Kidney tubule cell (primary cell): ENCODE measurements around the gene PLCL2.
"Not testable (repeated sequence)": the region's sequence is repeated elsewhere in the genome, so short reads cannot be mapped to it uniquely, and the experiment has no call there.

Experiments
- DNase-seq: peaks from one replicate; pipeline ENCODE4 v3.0.0-alpha.2; 2018; ENCODE audit warnings: low spot score

Gene PLCL2

DNA sequence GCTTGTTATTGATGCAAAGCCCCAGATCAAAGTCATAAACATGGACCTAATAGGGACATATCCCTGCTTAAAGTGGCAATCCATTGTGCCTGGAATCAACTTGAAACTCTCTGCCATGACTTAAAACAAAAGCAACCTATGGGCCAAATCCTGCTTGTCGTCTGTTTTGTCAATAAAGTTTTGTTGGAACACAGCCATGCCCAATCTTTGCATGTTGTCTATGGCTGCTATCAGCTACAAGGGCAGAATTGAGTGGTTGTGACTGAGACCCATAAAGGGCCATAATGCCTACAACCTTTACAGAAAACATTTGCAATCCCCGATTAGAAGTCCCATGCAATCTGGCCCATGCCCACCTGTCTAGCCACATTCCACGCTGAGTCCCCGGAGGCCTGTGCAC, 235.4 kb downstream of the PLCL2 start:
- no peak for DNase-seq

DNA sequence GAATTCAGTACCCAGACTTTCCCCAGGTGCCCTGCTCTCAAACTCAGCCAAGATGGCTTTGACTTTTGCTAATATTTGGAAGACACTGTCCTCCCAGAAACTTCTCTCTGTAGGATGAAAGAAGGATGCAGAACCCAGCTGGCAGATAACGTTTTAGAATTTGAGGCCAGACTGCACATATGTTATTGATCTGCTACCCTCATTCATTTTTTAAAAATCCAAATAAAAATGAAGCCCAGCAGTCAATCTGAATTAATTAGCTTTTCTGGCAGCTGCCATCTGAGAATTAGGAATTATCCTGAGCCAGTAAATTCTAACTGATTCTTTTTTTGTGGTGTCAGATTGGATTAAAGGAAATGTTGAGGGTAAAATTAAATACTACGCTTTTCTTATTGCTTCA, 236.6 kb downstream of the PLCL2 start:
- no peak for DNase-seq

DNA sequence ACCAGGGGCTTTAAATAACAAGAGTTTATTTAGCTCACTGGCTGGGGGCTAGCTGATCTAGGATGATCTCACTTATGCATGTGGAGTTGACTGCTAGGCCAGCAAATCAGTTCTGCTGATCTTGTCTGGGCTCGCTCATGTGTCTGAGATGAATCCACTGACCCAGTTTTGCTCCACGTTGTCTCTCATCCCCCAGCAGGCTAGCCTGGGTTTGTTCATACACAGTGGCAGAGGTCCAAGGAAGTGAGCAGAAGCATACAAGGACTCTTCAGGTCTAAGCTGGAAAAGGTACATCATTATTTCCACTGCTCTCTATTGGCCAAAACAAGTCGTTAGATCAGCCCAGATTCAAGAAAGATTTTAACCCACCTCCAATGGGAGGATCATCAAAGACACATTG, 238.0 kb downstream of the PLCL2 start:
- no peak for DNase-seq

DNA sequence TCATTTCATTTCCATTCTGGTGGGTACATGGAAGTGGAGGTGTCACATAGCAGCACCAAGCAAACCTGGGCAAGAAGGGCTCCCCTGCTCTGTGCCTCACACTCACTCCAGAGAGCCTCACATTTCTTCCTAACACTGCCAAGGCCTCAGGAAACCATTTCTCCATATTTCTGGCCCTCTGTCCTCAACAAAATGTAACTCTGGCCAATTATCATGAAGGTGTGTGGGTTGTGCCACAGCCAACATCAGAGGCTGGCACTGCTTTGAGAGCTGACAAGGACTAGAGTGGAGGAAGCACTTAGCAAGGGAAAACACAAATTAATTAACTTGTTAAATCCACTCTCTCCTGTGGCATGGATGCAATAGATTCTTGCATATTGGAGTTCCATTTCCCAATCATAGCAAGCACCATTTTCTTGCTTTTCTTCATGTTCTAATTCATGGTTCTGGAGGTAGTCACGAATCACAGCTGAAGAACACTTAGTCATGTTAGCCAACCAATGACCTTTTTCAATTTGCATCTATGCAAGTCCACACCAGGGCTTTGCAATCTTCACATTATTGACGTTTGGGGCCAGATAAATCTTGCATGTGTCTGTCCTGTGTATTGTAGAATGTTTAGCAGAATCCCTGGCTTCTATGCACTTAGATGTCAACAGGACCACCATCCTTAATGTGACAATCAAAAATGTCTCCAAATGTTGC, 241.1 kb downstream of the PLCL2 start:
- no peak for DNase-seq

DNA sequence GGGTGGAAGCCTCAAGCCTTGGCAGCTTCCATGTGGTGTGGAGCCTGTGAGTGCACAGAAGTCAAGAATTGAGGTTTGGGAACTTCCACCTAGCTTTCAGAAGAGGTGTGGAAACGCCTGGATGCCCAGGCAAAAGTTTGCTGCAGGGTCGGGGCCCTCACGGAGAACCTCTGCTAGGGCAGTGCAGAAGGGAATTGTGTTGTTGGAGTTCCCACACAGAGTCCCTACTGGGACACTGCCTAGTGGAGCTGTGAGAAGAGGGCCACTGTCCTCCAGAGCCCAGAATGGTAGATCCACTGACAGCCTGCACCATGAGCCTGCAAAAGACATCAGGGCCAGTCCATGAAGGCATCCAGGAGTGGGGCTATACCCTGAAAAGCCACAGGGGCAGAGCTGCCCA, 243.9 kb downstream of the PLCL2 start:
- DNase-seq, result not testable (repeated sequence)

DNA sequence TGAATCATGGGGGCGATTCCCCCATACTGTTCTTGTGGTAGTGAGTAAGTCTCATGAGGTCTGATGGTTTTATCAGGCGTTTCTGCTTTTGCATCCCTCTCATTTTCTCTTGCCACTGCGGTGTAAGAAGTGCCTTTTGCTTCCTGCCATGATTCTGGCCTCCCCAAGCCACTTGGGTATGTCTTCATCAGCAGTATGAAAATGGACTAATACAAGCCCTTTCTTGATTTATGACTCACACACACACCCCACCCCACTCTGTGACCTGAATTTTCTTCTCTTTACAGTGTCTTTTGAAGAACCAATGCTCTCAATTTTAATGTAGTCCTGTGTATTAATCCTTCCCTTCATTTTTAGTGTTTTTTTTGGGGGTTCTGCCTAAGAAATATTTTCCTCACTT, 244.8 kb downstream of the PLCL2 start:
- no peak for DNase-seq

DNA sequence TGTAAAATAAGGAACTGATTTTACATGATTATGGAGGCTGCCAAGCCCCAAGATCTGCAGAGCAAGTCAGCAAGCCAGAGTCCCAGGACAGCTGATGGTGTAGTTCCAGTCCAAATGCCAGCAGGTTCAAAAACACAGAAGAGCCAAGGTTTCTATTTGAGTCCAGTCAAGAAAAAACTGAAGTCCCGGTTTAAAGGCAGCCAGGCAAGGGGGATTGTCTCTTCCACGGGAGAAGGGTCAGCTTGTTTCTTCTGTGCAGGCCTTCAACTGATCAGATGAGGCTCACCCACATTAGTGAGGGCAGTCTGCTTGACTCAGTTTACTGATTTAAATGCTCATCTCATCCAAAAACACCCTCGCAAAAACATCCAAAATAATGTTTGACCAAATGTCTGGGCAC, 246.2 kb downstream of the PLCL2 start:
- no peak for DNase-seq

DNA sequence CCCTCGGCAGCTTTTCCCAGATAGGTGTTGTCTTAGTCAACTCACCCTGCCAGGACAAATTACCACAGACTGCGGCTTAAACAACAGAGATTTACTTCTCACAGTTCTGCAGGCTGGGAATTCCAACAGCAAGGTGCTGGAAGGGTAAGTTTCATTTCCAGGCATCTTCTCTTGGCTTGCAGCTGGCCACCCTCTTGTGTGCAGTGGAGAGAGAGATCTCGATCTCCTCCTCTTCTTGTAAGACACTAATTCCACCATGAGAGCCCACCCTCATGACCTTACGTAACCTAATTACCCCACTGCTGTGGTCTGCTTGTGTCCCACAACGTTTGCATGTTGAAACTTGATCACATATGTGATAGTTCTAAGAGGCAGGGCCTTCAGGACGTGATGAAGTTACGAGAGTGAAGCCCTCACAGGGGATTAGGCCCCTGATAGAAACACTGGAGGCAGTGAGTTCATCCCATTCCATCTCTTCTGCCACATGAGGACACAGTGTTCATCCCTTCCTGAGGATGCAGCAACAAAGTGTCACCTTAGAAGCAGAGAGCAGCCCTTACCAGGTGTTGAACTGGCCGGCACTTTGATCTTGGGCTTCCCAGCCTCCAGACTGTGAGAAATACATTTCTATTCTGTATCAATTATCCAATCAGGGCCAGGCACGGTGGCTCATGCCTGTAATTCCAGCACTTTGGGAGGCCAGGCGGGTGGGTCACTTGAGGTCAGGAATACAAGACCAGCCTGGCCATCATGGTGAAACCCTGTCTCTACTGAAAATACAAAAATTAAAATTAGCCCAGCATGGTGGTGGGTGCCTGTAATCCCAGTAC, 247.7 kb downstream of the PLCL2 start:
- DNase-seq, result no peak

DNA sequence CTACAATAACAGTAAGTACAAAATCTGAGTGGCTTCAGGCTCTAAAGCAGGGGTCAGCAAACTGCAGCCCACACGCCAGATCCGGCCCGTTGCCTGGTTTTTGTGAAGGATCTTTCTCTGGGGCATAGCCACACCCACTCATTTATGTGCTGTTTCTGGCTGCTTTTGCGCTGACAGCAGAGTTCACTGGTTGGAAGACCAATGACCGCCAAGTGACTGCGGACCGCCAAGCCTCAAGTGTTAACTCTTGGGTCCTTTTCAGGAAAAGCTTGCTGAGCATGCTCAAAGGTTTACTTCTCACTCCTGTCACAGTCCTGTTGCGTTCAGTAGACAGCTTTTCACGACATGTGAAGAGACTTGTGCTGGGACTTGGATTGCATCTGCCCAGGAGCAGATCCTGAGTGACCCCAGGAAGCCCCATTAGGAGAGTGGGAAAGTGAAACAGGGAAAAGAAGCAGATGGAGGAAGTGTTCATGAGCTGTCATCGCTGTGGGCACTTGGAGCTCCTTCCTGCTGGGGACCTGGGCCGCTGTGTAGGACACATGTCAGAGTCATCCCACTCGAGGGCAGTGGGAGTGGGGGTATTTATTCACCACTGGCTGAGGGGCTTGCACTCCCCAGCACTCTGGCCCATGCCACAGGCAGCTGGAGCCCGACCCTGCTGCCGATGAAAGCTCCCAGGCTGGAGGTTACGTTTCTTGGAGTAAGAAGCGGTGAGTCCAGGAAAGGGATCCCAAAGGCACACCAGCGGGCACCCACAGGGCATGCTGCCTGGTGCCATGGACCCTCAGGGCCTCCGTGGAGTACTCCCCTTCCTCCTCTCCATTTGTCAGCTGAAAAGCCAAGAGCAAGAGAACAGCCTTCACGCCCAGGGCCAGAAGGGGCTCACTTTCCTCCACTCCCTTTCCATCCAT, 249.1 kb downstream of the PLCL2 start:
- no peak for DNase-seq

DNA sequence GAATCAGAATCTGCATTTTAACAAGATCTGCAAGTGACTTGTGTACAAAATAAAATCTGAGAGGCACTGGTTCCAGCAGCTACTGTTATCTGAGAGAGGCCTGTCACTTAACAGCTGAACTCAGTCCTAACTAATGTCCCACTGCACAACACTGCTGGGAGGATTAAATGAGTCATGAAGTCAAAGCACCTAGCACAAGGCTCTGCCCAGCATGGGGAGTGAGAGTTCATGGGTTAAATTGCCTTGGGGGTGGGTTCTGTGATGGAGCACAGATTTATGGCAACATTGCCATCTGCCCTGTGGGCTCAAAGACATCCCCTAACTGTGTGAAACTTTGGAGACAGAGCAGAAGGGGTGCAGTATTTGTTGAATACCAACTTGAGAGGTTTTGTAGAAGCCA, 250.9 kb downstream of the PLCL2 start:
- DNase-seq, result no peak

DNA sequence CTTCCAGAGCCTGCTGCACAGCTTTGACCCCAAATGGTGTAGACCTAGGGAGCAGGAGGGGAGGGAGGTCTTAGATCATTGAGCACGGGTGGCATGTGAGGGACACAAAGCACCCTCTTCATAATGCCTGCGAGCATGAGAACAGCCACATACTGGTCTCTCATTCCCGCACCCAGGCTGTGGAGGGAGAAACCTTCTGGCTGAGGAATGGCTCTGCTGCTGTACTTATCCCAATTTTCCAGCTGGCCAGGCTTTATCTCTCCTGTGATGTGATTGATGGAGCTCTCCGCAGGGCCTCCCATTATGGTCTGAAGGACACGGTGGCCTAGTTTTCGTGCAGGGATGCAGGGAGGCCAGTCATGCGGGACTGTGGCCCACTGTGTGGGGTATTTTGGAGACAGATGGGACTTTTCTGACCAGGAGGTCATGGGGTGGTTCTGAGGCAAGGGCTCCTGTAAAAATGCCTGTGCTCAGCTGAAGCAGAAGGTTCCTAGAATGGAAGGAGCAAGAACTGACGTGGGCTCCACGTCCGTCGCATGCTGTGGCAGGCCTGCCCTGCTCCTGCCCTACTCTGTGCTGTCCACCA, 251.5 kb downstream of the PLCL2 start:
- peak; percentile 15 for DNase-seq

DNA sequence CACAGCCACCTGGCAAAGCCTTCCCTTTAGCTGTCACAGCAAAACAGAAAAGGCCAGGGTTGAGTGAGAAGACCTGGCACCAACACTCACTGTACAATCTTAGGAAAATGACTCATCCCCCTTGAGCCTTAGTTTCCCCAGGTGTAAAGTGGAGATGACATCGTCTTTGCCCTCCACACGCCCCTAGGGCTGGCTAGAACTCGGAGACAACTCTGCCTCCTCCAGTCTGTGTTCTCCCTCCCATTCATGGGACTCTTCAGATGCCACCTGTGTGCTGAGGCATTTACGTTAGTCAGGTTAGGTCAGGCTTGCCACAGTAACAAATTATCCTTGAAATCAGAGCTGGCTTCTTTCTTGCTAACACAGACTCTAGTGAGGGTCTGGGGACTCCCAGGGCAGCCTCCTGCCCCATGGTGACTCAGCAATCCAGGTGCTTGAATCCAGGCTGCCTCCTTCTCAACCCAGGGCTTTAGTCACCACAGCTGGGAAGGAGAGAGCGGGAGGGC, 252.6 kb downstream of the PLCL2 start:
- no peak for DNase-seq

DNA sequence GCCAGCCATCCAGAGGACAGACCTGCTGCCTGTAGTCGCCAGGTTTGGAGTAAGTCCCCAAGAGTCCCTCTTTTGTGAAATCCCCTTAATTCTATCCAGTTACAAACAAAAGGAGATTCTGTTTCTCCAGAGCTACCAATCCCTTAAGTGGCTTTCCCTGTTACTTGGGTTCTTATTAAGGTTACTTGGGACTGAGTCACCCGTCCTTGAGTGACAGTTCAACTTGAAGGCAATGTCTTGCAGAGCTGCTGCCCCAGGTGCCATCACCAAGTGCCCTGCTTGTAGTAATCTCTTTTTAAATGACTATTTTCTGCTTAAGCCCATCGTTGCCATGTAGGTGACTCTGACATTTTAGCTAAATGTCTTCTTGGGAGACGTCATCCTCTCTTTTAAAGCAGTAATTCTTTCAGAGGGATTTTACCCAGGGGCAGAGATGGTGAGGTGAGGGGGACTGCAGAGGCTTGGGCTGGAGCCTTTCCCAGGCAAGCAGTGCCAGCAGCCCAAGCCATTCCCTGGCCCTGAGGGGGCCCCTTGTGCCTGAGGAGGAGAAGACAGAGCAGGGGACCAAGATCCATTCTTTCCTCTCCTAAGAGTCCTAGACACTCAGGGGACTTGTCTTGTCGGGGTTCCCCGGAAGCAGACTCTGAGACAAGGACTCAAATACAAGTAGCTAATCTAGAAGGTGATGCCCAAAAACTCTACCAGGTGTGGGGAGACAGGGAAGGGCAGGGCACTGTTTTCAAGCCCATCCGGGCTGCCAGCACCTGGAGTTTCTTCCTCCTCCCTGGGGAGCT, 253.7 kb downstream of the PLCL2 start:
- no peak for DNase-seq
